Hepatocyte (in vitro differentiated cells): ENCODE measurements around the gene ARRB2.

Experiments used
- EZH2phosphoT487 ChIP-seq: fragments of 200-600 bp; sonication (generic); IDR thresholded peaks from one replicate; pipeline ENCODE4 v1.6.1; 2018; ENCODE audit warnings: antibody characterized with exemption, mild to moderate bottlenecking, low read depth, moderate library complexity; ENCODE audit not compliant: unreplicated experiment, severe bottlenecking
- TF ChIP-seq, protein P1 (sequence below): fragments of 200-600 bp; sonication (generic); IDR thresholded peaks from 2 replicates; pipeline ENCODE4 v1.5.1; 2016; ENCODE audit warnings: antibody characterized with exemption, mild to moderate bottlenecking; ENCODE audit not compliant: poor library complexity

DNA sequence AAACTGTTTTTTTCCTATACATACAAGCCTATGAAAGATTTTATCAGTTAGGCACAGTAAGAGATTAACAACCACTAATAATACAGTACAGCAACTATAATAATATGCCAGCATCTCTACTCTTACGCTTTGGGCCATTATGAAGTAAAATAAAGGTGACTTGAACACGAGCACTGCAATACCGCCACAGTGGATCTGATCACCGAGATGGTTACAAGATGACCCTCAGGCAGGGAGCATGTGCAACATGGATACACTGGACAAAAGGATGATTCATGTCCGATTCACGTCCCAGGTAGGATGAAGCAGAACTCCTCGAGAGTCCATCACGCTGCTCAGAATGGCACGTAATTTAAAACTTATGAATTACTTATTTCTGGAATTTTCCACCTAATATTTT is 17.0 kb upstream of the ARRB2 start:
- TF ChIP-seq, protein P1, sequence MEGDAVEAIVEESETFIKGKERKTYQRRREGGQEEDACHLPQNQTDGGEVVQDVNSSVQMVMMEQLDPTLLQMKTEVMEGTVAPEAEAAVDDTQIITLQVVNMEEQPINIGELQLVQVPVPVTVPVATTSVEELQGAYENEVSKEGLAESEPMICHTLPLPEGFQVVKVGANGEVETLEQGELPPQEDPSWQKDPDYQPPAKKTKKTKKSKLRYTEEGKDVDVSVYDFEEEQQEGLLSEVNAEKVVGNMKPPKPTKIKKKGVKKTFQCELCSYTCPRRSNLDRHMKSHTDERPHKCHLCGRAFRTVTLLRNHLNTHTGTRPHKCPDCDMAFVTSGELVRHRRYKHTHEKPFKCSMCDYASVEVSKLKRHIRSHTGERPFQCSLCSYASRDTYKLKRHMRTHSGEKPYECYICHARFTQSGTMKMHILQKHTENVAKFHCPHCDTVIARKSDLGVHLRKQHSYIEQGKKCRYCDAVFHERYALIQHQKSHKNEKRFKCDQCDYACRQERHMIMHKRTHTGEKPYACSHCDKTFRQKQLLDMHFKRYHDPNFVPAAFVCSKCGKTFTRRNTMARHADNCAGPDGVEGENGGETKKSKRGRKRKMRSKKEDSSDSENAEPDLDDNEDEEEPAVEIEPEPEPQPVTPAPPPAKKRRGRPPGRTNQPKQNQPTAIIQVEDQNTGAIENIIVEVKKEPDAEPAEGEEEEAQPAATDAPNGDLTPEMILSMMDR, result no peak
- TF ChIP-seq EZH2phosphoT487, result no peak
